GM10248 (cell line): ENCODE data around the gene AGTRAP.

ENCODE experiments used
- CTCF ChIA-PET: fragments of 300-600 bp; sonication (Branson Sonifier 250); formaldehyde crosslinking; extraction: SDS; loops from one replicate; lab custom pipeline; 2021; ENCODE audit warnings: antibody characterized with exemption; lab: Yijun Ruan, JAX
- POLR2A ChIA-PET: fragments of 350-650 bp; sonication (Branson Sonifier 250); formaldehyde crosslinking; extraction: SDS; loops from one replicate; lab custom pipeline; 2020; ENCODE audit warnings: antibody characterized with exemption; lab: Yijun Ruan, JAX
- DNase-seq: peaks from one replicate; pipeline ENCODE4 v3.0.0; 2012; ENCODE audit errors: extremely low spot score
- CTCF ChIP-seq: IDR thresholded peaks from 2 replicates; pipeline ENCODE4 v1.5.1; 2012; ENCODE audit warnings: mild to moderate bottlenecking, low read depth; ENCODE audit errors: extremely low read depth, missing control alignments, control extremely low read depth

Gene AGTRAP

GRCh38 chr1:11771481-11772043, 35.6 kb downstream of the AGTRAP start:
- ChIA-PET CTCF (no interaction called here), POLR2A (no interaction called here)
- no peak for TF ChIP-seq CTCF
- no peak for DNase-seq

- ChIA-PET POLR2A (no interaction called here), CTCF (no interaction called here)
- no peak for TF ChIP-seq CTCF
- DNase-seq: no peak
Measured at GRCh38 chr1:11772458-11772857, 36.5 kb downstream of the AGTRAP start.

DNA sequence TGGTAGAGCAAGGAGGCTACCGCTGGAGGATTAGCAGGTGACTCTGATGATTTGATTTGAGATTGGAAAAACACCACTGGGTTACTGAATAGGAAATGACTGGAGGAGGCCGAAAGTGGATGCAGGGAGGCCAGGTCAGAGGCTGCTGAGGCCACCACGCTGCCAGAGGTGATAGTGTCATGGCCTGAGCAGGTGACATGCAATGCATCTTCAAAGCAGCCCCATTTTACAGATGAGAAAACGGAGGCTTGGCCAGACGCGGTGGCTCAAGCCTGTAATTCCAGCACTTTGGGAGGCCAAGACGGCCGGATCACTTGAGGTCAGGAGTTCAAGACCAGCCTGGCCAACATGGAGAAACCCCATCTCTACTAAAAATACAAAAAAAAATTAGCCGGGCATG, 38.8 kb downstream of the AGTRAP start:
- no peak for TF ChIP-seq CTCF
- no peak for DNase-seq
- POLR2A ChIA-PET: no interaction called here
- CTCF ChIA-PET: interaction anchor here (1.2 kb wide), 1 partner anchor 10 kb away, joined by 3 read pairs; no protein-coding TSS in a partner anchor

- ChIA-PET POLR2A (no interaction called here), CTCF (interaction anchor here (0.8 to 1.1 kb wide), 2 partner anchors 740 kb away, joined by 3 read pairs; no protein-coding TSS in a partner anchor)
- no peak for DNase-seq
- TF ChIP-seq CTCF: no peak
Measured at GRCh38 chr1:11777658-11778322, 41.9 kb downstream of the AGTRAP start.

- no peak for TF ChIP-seq CTCF
- CTCF ChIA-PET: interaction anchor here (1.1 kb wide), 1 partner anchor 741 kb away, joined by 3 read pairs; no protein-coding TSS in a partner anchor
- POLR2A ChIA-PET: no interaction called here
- DNase-seq: no peak
Measured at GRCh38 chr1:11778336-11778735, 42.4 kb downstream of the AGTRAP start.

- DNase-seq: no peak
- ChIA-PET CTCF (interaction anchor here (1.1 kb wide), 1 partner anchor 741 kb away, joined by 3 read pairs; no protein-coding TSS in a partner anchor), POLR2A (no interaction called here)
- TF ChIP-seq CTCF: no peak
Measured at GRCh38 chr1:11778844-11779623, 43.1 kb downstream of the AGTRAP start.
